HG03442 (cell line): ENCODE results near the gene MAP3K4.
"Not testable (repeated sequence)": the region's sequence is repeated elsewhere in the genome, so short reads cannot be mapped to it uniquely, and the experiment has no call there.

Experiments
- ATAC-seq: cut with Tn5 transposase; IDR thresholded peaks from one replicate; pipeline ENCODE4 v1.9.1; 2021; ENCODE audit warnings: mild to moderate bottlenecking, moderate library complexity; ENCODE audit not compliant: unreplicated experiment

Gene MAP3K4

GRCh38 chr6:161117308-161117707 is 125.7 kb downstream of the MAP3K4 start:
- no peak for ATAC-seq

- ATAC-seq = no peak
These were observed 126.4 kb downstream of the MAP3K4 start for GRCh38 chr6:161117942-161118341.

- ATAC-seq = not testable (repeated sequence)
These were observed 131.8 kb downstream of the MAP3K4 start for GRCh38 chr6:161123319-161123718.

- no peak for ATAC-seq
These were observed 134.0 kb downstream of the MAP3K4 start for GRCh38 chr6:161125591-161125990.

DNA sequence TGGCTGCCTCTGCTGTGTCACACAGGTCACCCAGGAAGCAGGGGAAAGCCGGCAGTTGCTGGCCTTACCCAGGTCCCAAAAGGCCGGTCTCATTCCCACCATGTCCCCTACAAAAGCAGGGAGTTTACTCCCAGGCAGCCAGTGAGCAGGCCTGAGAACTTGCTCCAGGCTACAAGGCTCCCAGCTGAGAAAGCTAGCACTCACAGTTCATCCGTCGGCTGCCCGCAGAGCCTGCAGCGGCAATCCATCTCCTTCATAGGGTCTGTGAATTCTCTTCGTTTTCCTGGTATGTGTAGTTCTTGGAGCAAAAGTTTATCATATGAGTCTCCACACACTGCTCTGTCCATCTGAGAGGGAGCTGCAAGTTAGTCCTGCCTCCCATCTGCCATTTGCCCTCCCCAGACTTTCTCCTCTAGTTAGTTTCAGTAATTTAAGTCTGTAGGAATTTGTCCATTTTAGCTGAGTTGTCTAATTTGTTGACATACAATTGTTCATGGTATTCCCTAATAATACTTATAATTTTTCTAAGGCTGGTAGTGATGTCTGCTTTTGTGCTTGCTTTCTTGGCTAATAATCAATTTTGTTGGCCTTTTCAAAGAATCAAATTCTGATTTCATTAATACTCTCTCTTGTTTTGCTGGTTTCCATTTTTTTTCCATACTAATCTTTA is 135.6 kb downstream of the MAP3K4 start:
- no peak for ATAC-seq

DNA sequence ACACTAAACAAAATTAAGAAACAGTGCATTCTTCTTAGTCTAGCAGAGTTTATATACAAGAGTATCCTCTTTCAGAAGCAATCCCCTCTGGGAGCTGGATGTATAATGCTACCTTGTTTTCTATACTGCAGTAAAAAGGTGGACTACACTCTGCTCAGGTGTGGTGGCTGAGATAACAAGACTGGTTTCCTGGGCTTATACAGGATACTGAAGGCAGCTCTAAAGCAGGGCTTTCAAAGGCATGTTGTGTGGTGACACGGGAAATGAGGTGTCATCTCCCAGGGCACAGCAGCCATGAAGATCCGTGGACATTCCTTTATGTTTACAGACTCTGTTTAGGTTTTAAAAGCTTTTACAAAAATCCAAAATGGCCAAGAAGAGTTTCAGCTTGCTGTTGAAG is 136.7 kb downstream of the MAP3K4 start:
- no peak for ATAC-seq

- no peak for ATAC-seq
These were observed 137.2 kb downstream of the MAP3K4 start for GRCh38 chr6:161128680-161129196.

- no peak for ATAC-seq
These were observed 139.0 kb downstream of the MAP3K4 start for GRCh38 chr6:161130541-161130940.

DNA sequence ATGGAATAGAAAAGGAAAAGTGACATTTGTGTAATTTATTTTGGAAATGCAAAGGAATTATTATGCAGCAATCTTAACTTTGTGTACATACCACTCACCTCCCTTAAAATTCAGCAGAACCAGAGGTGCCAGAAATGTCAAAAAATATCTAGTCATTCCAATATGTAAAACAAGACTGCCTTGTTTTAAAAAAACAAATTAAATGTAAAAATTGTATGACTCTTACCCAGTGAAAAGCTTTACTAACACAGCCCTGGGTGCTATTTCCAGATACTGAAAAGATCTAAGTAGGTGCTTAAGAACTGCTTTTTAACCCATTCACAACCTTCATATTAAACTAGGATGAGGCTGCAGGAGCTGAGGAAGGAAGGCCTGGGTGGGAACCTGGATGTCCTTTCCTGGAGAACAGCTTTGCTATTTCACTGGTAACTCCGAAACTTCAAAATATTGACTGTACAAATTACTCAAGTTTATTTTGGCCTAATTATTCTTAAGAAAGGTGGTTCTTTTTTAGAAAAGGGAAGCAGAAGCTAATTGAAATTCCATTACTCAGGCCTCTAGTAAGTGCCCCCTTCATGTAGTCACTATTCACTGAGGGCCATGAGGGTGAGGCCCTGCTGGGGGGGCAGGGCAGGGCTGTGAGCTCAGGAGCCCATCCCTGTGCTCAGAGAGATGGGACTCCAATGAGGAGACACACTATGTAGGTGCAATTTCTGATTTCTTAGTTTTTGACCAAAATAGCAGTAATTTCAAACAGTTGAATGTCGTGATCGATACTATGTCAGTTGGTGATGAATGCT is 139.6 kb downstream of the MAP3K4 start:
- no peak for ATAC-seq

DNA sequence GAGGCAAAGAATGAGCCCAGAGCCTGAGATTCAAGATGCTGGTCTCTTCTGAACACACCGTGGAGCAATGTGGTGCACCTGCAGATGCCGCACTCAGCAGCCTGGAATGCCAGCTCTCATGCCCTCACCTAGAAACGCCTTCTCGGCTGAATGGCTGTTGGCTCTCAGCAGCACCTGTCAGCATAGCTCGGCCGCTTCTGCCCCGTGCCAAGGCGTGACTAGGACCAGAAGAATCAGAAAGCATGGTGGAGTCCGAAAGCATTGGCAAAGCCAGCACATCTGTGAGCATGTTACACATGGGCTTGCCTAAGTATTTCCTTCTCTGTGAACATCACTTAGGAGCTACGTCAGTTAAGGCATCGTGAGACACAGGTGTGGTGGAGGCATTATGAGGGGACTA is 140.8 kb downstream of the MAP3K4 start:
- no peak for ATAC-seq

DNA sequence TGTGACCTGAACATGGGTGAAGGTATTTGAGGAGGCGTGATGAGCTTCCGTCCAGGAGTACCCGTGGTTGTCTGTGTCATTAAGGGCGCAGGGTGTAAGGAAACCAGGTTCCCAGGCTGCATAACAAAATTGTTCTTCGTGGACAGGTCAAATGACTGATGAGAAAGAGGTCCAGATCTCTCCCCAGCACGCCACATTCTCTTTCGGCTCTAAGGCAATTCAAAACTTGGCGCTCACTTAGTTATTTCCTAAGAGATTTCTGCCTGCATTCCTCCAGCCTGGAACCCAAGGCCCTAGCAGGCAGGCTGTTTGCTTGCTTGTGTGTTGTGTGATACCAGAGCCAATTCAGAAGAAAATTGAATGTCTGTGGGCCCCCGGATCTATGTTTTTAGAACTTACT is 142.4 kb downstream of the MAP3K4 start:
- ATAC-seq = no peak

DNA sequence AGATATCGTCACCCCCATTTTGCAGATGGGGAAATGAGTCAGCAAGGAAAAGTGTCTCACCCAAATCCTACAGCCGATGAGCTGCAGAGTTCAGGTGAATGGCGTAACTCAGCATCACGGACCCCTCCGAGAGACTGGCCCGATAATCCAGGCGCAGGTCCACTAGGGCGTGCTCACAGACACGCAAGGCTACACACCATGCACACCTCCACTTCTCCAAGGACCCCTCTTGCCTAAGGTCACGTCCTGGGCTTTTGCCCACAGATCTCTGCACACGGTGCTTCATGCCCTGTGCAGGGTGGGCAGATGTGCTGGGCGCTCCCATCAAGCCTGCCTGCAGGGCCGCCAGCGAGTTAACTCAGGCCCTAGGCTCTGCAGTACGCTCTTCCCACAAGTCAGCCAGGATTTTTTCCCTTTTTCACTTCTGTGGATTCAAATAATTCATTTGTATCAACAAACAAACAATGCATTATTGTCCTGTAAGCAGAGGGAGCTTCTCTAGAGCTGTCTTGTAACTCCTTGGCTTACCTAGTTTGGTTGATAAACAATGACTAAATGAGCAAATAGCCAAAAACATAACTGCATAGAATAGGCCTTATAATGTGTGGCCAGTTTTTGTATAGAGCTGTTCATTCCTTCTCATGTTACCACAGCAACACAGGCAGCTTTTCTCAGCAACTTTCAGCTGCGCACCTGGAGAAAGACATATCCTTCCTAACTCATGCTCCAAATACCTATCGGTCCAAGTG is 143.2 kb downstream of the MAP3K4 start:
- no peak for ATAC-seq

DNA sequence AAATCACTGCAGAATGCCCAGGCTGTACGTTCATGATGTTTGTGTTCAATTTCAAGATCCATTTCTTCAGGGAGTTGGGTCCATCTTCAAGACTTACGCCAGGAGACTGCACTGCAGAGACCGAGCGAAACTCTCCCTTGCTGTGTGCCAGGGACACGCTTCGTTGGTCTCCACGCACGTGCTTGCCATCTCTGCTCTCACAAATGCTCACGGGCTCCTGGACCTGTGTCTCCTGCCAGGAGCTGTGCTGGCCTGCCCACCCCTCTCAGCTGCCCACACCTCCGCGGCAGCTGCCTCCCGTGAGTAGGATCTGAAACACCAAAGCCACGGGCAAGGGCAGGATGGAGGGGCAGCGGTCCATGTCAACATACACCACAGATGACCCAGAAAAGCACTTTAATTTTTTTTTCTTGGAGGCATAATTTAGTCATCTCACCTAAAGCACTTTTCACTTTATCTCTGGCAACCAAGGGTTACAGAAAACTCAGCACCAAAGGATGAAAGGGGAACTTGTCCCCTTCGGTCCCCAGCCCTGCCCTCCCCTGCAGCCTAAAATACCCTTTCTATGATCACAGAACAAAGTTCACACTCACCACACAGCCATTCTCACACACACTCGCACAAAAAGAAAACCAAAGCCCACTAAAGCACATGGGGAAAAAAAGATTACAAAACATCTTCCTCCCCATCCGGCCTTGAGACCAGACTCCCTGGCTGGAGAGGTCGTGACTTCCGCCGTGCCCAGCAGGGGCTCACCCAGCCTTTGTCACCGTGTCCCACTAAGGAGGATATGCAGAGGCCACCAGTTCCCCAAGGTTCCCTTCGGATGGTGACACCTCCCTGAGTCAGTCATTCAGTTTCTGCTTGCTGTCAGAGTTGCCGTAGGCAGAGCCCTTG is 144.4 kb downstream of the MAP3K4 start:
- peak; percentile 45 for ATAC-seq

- no peak for ATAC-seq
These were observed 145.1 kb downstream of the MAP3K4 start for GRCh38 chr6:161136655-161137054.

GRCh38 chr6:161137320-161137719 is 145.8 kb downstream of the MAP3K4 start:
- ATAC-seq = no peak

DNA sequence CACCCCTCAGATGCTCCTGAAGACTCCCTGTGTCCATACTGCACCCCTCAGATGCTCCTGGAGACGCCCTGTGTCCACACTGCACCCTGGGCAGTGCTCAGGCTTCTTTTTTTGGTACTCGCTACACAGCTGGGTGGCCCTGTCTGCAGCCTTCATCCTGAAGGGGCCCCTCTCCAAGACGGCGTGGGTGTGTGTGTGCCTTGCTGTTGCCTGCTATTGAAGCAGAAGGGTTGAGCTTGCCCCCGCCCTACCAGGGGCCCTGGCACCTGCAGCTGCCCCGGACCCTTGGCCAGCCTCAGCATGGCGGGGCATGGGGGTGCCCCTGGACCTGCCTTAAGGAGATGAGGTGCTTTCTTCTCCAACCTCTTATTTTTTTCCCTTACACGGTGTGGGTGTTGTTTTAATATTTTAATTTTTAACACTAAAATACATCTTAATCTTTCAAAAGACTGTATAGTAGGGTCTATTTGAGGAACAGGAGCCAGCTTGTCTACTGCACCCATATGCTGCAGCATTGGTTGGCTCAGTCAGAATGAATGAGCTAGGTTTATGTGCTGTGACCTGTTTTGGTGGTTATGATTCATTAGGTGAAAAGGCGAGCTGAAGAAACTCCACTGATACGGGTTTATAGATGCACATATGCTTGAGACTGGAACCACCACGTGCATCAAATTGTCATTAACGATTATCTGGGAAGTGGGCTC is 146.4 kb downstream of the MAP3K4 start:
- no peak for ATAC-seq

GRCh38 chr6:161138543-161139303 is 147.2 kb downstream of the MAP3K4 start:
- no peak for ATAC-seq

DNA sequence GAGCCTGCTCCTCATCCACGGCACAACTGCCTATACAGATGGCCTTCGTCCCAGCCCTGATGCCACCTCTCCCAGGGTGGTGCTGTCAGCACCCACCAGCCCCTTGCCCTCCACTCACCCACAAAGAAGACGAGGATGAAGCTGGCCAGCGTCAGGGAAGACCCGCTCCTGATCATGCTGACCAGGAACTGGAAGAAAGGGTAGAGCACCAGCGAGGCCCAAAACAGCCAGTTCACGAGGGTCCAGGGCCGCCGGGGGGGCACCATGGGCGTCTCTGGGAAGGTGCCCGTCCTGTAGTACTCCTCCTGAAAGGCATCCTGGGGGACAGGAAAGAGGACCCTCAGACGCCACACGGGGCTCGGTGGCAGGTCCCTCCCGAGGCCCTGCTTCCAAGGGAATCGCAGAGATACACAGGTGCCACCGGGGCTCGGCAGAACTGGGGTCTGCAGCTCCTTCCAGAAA is 147.8 kb downstream of the MAP3K4 start:
- ATAC-seq = no peak
